HCT116 (cell line): ENCODE measurements around the gene DDX23. TPM values are rescaled to one million over a fixed set of nuclear protein-coding genes. Genes with fewer than 3 reads are reported as not detected.

Experiments
- ATAC-seq: fragments of 200-7000 bp; cut with Tn5 transposase; 2 replicates; pipeline ENCODE4 v1.9.1; 2020; ENCODE audit warnings: mild to moderate bottlenecking, moderate library complexity
- BruUV-seq: library from RNA; stranded (reverse); fragments of 400-500 nt; replicated peaks from 2 replicates; lab custom pipeline; 2021; lab: Mats Ljungman, UMichigan
- CTCF ChIA-PET: fragments of 300-600 bp; sonication (Branson Sonifier 250); formaldehyde crosslinking; loops from one replicate; lab custom pipeline; 2021; ENCODE audit warnings: antibody characterized with exemption; lab: Charles Lee
- POLR2A ChIA-PET: fragments of 300-600, 350-600 bp; sonication (Branson Sonifier 250); formaldehyde crosslinking; loops from one replicate; lab custom pipeline; 2021; ENCODE audit warnings: antibody characterized with exemption; lab: Charles Lee
- RAD21 ChIA-PET, 2 experiments: fragments of 300-600 bp; sonication (Branson Sonifier 250); formaldehyde crosslinking; loops; one replicate each; lab custom pipeline; 2023; ENCODE audit warnings: low total read pairs in 2 of 2; ENCODE audit not compliant: uncharacterized antibody in 2 of 2, unreplicated experiment in 2 of 2, low non-redundant PET in 1 of 2; lab: Charles Lee
- DNase-seq: peaks from one replicate; pipeline ENCODE4 v3.0.0-alpha.2; 2010; ENCODE audit warnings: low read depth, low spot score
- H2AFZ ChIP-seq: fragments of 200-600 bp; shearing (Covaris generic), sonication (generic); 2 replicates; pipeline ENCODE4 v1.6.1; 2017; ENCODE audit warnings: low read depth, mixed run types, mixed read lengths, antibody characterized with exemption, low read length; ENCODE audit not compliant: poor library complexity, severe bottlenecking
- H3K27ac ChIP-seq: 2 replicates; pipeline ENCODE4 v1.5.1; 2012; ENCODE audit warnings: low read depth, low read length
- H3K27me3 ChIP-seq: fragments of 200-600 bp; sonication (generic); 2 replicates; pipeline ENCODE4 v1.6.1; 2016; ENCODE audit warnings: mixed run types, low read length, mixed read lengths; ENCODE audit not compliant: insufficient read depth
- H3K36me3 ChIP-seq, 2 experiments: fragments of 200-500 bp in 1 of 2; fragments of 200-600 bp in 1 of 2; sonication (Bioruptor generic) in 1 of 2; sonication (generic) in 1 of 2; 2 replicates each; pipeline versions ENCODE4 v1.5.1 to v1.6.1; 2014 to 2016; ENCODE audit warnings: low read length in 2 of 2, inconsistent platforms in 1 of 2, mixed read lengths in 1 of 2, mixed run types in 1 of 2; ENCODE audit not compliant: insufficient read depth in 2 of 2, control insufficient read depth in 1 of 2
- H3K4me1 ChIP-seq, 2 experiments: fragments of 200-600 bp in 1 of 2; sonication (generic) in 1 of 2; 2 replicates each; pipeline versions ENCODE4 v1.5.1 to v1.6.1; 2012 to 2017; ENCODE audit warnings: low read length in 2 of 2, inconsistent platforms in 1 of 2, mild to moderate bottlenecking in 1 of 2, mixed read lengths in 1 of 2, mixed run types in 1 of 2, moderate library complexity in 1 of 2; ENCODE audit not compliant: insufficient read depth in 2 of 2, control insufficient read depth in 1 of 2
- H3K4me2 ChIP-seq: fragments of 200-600 bp; sonication (generic); 2 replicates; pipeline ENCODE4 v1.6.1; 2017; ENCODE audit warnings: mixed run types, low read length, mixed read lengths
- H3K4me3 ChIP-seq, 2 experiments: fragments of 200-600 bp in 1 of 2; sonication (generic) in 1 of 2; replicated peaks in 1 of 2; 2 replicates each; pipeline ENCODE4 v1.5.1; 2011 to 2016; ENCODE audit warnings: low read length in 2 of 2, control low read depth in 1 of 2, low read depth in 1 of 2, mild to moderate bottlenecking in 1 of 2, mixed read lengths in 1 of 2, mixed run types in 1 of 2
- H3K79me2 ChIP-seq: fragments of 200-600 bp; sonication (generic); 2 replicates; pipeline ENCODE4 v1.6.1; 2017; ENCODE audit warnings: mild to moderate bottlenecking, mixed run types, low read length, moderate library complexity, mixed read lengths; ENCODE audit not compliant: insufficient read depth
- H3K9ac ChIP-seq: fragments of 200-600 bp; sonication (generic); 2 replicates; pipeline ENCODE4 v1.6.1; 2016; ENCODE audit warnings: low read length, mixed read lengths
- H3K9me2 ChIP-seq: fragments of 200-600 bp; sonication (generic), shearing (Covaris generic); 2 replicates; pipeline ENCODE4 v1.6.1; 2017; ENCODE audit warnings: mixed run types, mild to moderate bottlenecking, moderate library complexity; ENCODE audit not compliant: insufficient read depth
- H3K9me3 ChIP-seq, 2 experiments: fragments of 200-500 bp in 1 of 2; fragments of 200-600 bp in 1 of 2; sonication (Bioruptor generic) in 1 of 2; sonication (generic) in 1 of 2; 2 replicates each; pipeline ENCODE4 v1.6.1; 2014 to 2017; ENCODE audit warnings: low read length in 2 of 2, mixed read lengths in 2 of 2, inconsistent platforms in 1 of 2, low read depth in 1 of 2, mild to moderate bottlenecking in 1 of 2, mixed run types in 1 of 2, moderate library complexity in 1 of 2; ENCODE audit not compliant: control insufficient read depth in 1 of 2, insufficient read depth in 1 of 2
- H4K20me1 ChIP-seq: fragments of 200-600 bp; sonication (generic), shearing (Covaris generic); 2 replicates; pipeline ENCODE4 v1.6.1; 2017; ENCODE audit warnings: mixed run types, mild to moderate bottlenecking, moderate library complexity; ENCODE audit not compliant: insufficient read depth
- CBX3 ChIP-seq: IDR thresholded peaks from 2 replicates; pipeline ENCODE4 v1.6.1; 2012; ENCODE audit warnings: low read depth
- EGR1 ChIP-seq: IDR thresholded peaks from 2 replicates; pipeline ENCODE4 v1.6.1; 2012; ENCODE audit warnings: low read depth
- ELF1 ChIP-seq: IDR thresholded peaks from 2 replicates; pipeline ENCODE4 v1.6.1; 2012; ENCODE audit warnings: low read depth, borderline replicate concordance
- EZH2 ChIP-seq: fragments of 200-600 bp; sonication (generic); IDR thresholded peaks from 2 replicates; pipeline ENCODE4 v1.6.1; 2017; ENCODE audit warnings: antibody characterized with exemption, mixed run types
- EZH2phosphoT487 ChIP-seq: fragments of 200-600 bp; IDR thresholded peaks from 2 replicates; pipeline ENCODE4 v1.6.1; 2018; ENCODE audit warnings: antibody characterized with exemption, borderline replicate concordance
- RAD21 ChIP-seq: IDR thresholded peaks from 2 replicates; pipeline ENCODE4 v1.6.1; 2012; ENCODE audit warnings: low read depth, mild to moderate bottlenecking
- TCF7L2 ChIP-seq: IDR thresholded peaks from 2 replicates; pipeline ENCODE4 v1.7.0; 2011; ENCODE audit warnings: borderline replicate concordance, inconsistent platforms; ENCODE audit not compliant: insufficient read depth, insufficient read length; ENCODE audit errors: extremely low read depth
- ZFX ChIP-seq: fragments of 450-650 bp; IDR thresholded peaks from 2 replicates; pipeline ENCODE4 v1.6.1; 2017
- intact Hi-C: fragments of 100-400 bp; cut with micrococcal nuclease; formaldehyde crosslinking; loops from 2 replicates; pipeline ENCODE4 v1.10.0; 2022
- total RNA-seq: library from RNA; stranded (reverse); gene quantifications from one replicate; pipeline ENCODE4 v1.2.1, GENCODE V29; 2021; ENCODE audit not compliant: unreplicated experiment
- TF ChIP-seq, protein P1 (sequence below), 3 experiments: fragments of 200-600 bp in 1 of 3; sonication (generic) in 1 of 3; IDR thresholded peaks in 2 of 3; conservative IDR thresholded peaks in 1 of 3; 2 replicates each; pipeline ENCODE4 v1.5.1; 2012 to 2017; ENCODE audit warnings: low read depth in 2 of 3, low read length in 2 of 3, antibody characterized with exemption in 1 of 3, borderline replicate concordance in 1 of 3, control low read depth in 1 of 3, mild to moderate bottlenecking in 1 of 3, mixed read lengths in 1 of 3, mixed run types in 1 of 3, moderate library complexity in 1 of 3; ENCODE audit not compliant: insufficient read depth in 1 of 3
- TF ChIP-seq, protein P2 (sequence below): IDR thresholded peaks from 2 replicates; pipeline ENCODE4 v1.6.1; 2012
- TF ChIP-seq, protein P3 (sequence below): IDR thresholded peaks from 2 replicates; pipeline ENCODE4 v1.6.1; 2012; ENCODE audit warnings: low read depth

Gene DDX23
- total RNA-seq, 1 experiment from 2014 or later, result 75.0 TPM

DNA sequence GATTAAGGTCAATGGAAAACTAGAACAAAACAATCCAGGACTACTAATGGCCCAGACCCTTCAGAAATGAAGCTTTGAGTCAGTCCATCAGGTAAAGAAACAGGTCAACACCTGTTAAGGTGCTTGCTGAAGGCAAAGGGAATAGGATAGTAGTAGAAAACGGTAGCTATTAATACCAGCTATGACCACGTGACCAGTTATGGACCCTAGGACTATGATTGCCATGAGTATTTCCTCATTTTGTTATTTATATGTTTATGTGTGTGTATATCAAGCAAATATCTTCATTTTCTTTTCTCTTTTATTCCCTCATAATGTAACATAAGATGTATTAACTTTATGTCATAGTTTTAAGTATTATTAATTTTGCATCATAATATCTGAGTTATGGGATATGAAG, 47.7 kb upstream of the DDX23 start:
- no peak overlapping the region for H3K9ac ChIP-seq
- no peaks in the 10 kb centered on the region for H3K27me3 ChIP-seq
- intact Hi-C loops, result no loop called here
- peaks cover 0 to 3% of the 10 kb centered on the region in 2 experiments; a peak in 1 of 4 replicates for H3K4me1 ChIP-seq
- ChIA-PET POLR2A (interaction anchor here (1.0 kb wide), 1 partner anchor 34 kb away, joined by 3 read pairs; the partner anchor contains the start of gene RND1), RAD21 (interaction anchor here in 1 of 2 experiments (0.6 kb wide), 1 partner anchor 24 kb away, joined by 3 read pairs; no protein-coding TSS in a partner anchor), CTCF (interaction anchor here (4.2 kb wide), 1 partner anchor 9 kb away, joined by 26 read pairs; no protein-coding TSS in a partner anchor)
- no TSS peak for BruUV-seq
- H3K4me3 ChIP-seq, result no peak overlapping the region
- no peak overlapping the region for H3K27ac ChIP-seq
- no peak overlapping the region for H2AFZ ChIP-seq
- TF ChIP-seq EZH2 (no peak), ELF1 (no peak), CBX3 (no peak), EGR1 (no peak), TCF7L2 (no peak), RAD21 (no peak)
- TF ChIP-seq, protein P1, sequence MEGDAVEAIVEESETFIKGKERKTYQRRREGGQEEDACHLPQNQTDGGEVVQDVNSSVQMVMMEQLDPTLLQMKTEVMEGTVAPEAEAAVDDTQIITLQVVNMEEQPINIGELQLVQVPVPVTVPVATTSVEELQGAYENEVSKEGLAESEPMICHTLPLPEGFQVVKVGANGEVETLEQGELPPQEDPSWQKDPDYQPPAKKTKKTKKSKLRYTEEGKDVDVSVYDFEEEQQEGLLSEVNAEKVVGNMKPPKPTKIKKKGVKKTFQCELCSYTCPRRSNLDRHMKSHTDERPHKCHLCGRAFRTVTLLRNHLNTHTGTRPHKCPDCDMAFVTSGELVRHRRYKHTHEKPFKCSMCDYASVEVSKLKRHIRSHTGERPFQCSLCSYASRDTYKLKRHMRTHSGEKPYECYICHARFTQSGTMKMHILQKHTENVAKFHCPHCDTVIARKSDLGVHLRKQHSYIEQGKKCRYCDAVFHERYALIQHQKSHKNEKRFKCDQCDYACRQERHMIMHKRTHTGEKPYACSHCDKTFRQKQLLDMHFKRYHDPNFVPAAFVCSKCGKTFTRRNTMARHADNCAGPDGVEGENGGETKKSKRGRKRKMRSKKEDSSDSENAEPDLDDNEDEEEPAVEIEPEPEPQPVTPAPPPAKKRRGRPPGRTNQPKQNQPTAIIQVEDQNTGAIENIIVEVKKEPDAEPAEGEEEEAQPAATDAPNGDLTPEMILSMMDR (IDR thresholded peaks at IDR 0.05 in 2 of 3, conservative IDR thresholded peaks at IDR 0.05 in 1 of 3; ENCODE audit: borderline replicate concordance in 1 of 3, insufficient read depth in 1 of 3, low read depth in 2 of 3, low read length in 2 of 3), result no peak
- H3K4me2 ChIP-seq, result no peak overlapping the region
- H3K79me2 ChIP-seq, result no peaks in the 10 kb centered on the region
- no peaks in the 10 kb centered on the region for H4K20me1 ChIP-seq
- no peaks in the 10 kb centered on the region for H3K9me3 ChIP-seq
- H3K36me3 ChIP-seq, result no peaks in the 10 kb centered on the region
- DNase-seq (no peak), ATAC-seq (no peak)
- H3K9me2 ChIP-seq, result no peaks in the 10 kb centered on the region

DNA sequence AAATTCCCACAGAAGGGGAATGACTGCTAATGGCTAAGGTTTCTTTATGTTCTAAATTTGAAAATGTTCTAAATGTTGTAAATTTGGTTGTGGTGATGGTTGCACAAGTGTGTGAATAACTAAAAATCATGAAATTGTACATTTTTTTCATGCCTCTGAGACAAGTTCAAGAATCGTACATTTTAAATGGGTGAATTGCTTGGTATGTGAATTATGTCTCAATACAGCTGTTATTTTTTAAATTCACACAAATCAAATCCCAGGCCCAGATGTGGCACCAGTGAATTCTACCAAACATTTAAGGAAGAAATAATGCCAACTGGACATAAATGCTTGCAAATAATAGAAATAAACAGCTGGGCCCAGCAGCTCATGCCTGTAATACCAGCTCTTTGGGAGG, 42.3 kb upstream of the DDX23 start:
- Histone ChIP-seq H4K20me1 (no peaks in the 10 kb centered on the region), H3K27ac (no peak overlapping the region), H2AFZ (no peak overlapping the region), H3K9me2 (no peaks in the 10 kb centered on the region), H3K4me1 (peaks cover 0 to 6% of the 10 kb centered on the region in 2 experiments; a peak in 1 of 4 replicates), H3K27me3 (peaks cover 3% of the 10 kb centered on the region; the same call in 1 of the 2 replicates), H3K4me2 (no peak overlapping the region), H3K79me2 (no peaks in the 10 kb centered on the region), H3K9ac (no peak overlapping the region), H3K36me3 (no peaks in the 10 kb centered on the region), H3K4me3 (no peak overlapping the region), H3K9me3 (no peaks in the 10 kb centered on the region)
- ChIA-PET POLR2A (no interaction called here), CTCF (interaction anchor here (0.8 kb wide), 1 partner anchor 41 kb away, joined by 3 read pairs; no protein-coding TSS in a partner anchor), RAD21 (no interaction called here)
- no peak for DNase-seq
- no peak for ATAC-seq
- TF ChIP-seq, protein P2, sequence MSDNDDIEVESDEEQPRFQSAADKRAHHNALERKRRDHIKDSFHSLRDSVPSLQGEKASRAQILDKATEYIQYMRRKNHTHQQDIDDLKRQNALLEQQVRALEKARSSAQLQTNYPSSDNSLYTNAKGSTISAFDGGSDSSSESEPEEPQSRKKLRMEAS, result no peak
- TF ChIP-seq CBX3 (no peak), EZH2phosphoT487 (no peak), EZH2 (no peak), EGR1 (no peak), TCF7L2 (no peak), ZFX (no peak)
- TF ChIP-seq, protein P3, sequence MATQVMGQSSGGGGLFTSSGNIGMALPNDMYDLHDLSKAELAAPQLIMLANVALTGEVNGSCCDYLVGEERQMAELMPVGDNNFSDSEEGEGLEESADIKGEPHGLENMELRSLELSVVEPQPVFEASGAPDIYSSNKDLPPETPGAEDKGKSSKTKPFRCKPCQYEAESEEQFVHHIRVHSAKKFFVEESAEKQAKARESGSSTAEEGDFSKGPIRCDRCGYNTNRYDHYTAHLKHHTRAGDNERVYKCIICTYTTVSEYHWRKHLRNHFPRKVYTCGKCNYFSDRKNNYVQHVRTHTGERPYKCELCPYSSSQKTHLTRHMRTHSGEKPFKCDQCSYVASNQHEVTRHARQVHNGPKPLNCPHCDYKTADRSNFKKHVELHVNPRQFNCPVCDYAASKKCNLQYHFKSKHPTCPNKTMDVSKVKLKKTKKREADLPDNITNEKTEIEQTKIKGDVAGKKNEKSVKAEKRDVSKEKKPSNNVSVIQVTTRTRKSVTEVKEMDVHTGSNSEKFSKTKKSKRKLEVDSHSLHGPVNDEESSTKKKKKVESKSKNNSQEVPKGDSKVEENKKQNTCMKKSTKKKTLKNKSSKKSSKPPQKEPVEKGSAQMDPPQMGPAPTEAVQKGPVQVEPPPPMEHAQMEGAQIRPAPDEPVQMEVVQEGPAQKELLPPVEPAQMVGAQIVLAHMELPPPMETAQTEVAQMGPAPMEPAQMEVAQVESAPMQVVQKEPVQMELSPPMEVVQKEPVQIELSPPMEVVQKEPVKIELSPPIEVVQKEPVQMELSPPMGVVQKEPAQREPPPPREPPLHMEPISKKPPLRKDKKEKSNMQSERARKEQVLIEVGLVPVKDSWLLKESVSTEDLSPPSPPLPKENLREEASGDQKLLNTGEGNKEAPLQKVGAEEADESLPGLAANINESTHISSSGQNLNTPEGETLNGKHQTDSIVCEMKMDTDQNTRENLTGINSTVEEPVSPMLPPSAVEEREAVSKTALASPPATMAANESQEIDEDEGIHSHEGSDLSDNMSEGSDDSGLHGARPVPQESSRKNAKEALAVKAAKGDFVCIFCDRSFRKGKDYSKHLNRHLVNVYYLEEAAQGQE, result no peak
- intact Hi-C loops, result no loop called here
- BruUV-seq, result no TSS peak
